A549 (cell line): ENCODE measurements around the gene ZFYVE27. TPM values are rescaled to one million over a fixed set of nuclear protein-coding genes. Genes with fewer than 3 reads are reported as not detected.

Source experiments
- ATAC-seq, 2 experiments: fragments of 200-7000 bp in 1 of 2; fragments of >200 bp in 1 of 2; cut with Nextera tagmentation in 1 of 2; cut with Tn5 transposase in 1 of 2; 3 replicates each; pipeline versions ENCODE4 v1.8.0 to v1.9.1; 2018 to 2020; ENCODE audit warnings: mild to moderate bottlenecking in 1 of 2, moderate library complexity in 1 of 2
- CTCF ChIA-PET: fragments of 300-600 bp; sonication (Branson Sonifier 250); formaldehyde crosslinking; extraction: SDS; loops from one replicate; lab custom pipeline; 2021; ENCODE audit warnings: antibody characterized with exemption, inconsistent platforms; lab: Yijun Ruan, JAX
- POLR2A ChIA-PET: fragments of 350-600 bp; formaldehyde crosslinking; extraction: SDS; loops from one replicate; lab custom pipeline; 2021; ENCODE audit warnings: antibody characterized with exemption, inconsistent platforms; lab: Yijun Ruan, JAX
- DNase-seq, 2 experiments: peaks; one replicate each; pipeline versions ENCODE4 v3.0.0 to v3.0.0-alpha.2; 2011 to 2016; ENCODE audit warnings: low read depth in 1 of 2, low spot score in 1 of 2
- FAIRE-seq: peaks from 2 replicates; lab custom pipeline; 2011; peaks lifted over from hg19 to GRCh38; lab: Jason Lieb, UNC
- H3K27ac ChIP-seq, 2 experiments: fragments of >200 bp; sonication (Bioruptor Twin); formaldehyde crosslinking; 3 replicates each; pipeline ENCODE4 v1.5.1; 2016 to 2017
- H3K4me1 ChIP-seq: fragments of >200 bp; sonication (Bioruptor Twin); formaldehyde crosslinking; 3 replicates; pipeline ENCODE4 v1.6.1; 2016
- H3K4me2 ChIP-seq: fragments of >200 bp; sonication (Bioruptor Twin); formaldehyde crosslinking; 3 replicates; pipeline ENCODE4 v1.6.1; 2016
- H3K4me3 ChIP-seq: fragments of >200 bp; sonication (Bioruptor Twin); formaldehyde crosslinking; 3 replicates; pipeline ENCODE4 v1.5.1; 2016
- H3K9me3 ChIP-seq: fragments of >200 bp; sonication (Bioruptor Twin); formaldehyde crosslinking; 3 replicates; pipeline ENCODE4 v1.6.1; 2016
- BHLHE40 ChIP-seq: IDR thresholded peaks from 2 replicates; pipeline ENCODE4 v1.6.1; 2012; ENCODE audit warnings: low read depth, low read length, inconsistent platforms
- CBX8 ChIP-seq: fragments of 200-600 bp; sonication (generic); IDR thresholded peaks from 2 replicates; pipeline ENCODE4 v1.6.1; 2016
- E2F6 ChIP-seq: IDR thresholded peaks from 2 replicates; pipeline ENCODE4 v1.6.1; 2012; ENCODE audit warnings: low read depth, borderline replicate concordance
- EP300 ChIP-seq, 2 experiments: fragments of >200 bp; sonication (Bioruptor Twin); formaldehyde crosslinking; IDR thresholded peaks; 2 replicates in 1 of 2; 3 replicates in 1 of 2; pipeline ENCODE4 v1.6.1; 2016 to 2017
- ESRRA ChIP-seq: fragments of 150-350 bp; IDR thresholded peaks from 2 replicates; pipeline ENCODE4 v1.6.1; 2014; ENCODE audit warnings: mild to moderate bottlenecking, low read length, borderline replicate concordance
- FOSB ChIP-seq: fragments of 250-450 bp; sonication (Bioruptor Pico); IDR thresholded peaks from 2 replicates; pipeline ENCODE4 v1.5.0; 2020; ENCODE audit warnings: mild to moderate bottlenecking, moderate library complexity
- FOSL2 ChIP-seq, 2 experiments: fragments of 450-650 bp in 1 of 2; fragments of >200 bp in 1 of 2; sonication (Bioruptor Twin) in 1 of 2; formaldehyde crosslinking; IDR thresholded peaks; 2 replicates each; pipeline versions ENCODE4 v1.5.0 to v1.6.1; 2016 to 2020; ENCODE audit warnings: mild to moderate bottlenecking in 1 of 2, moderate library complexity in 1 of 2
- HDAC2 ChIP-seq: fragments of 200-600 bp; sonication (generic); IDR thresholded peaks from 2 replicates; pipeline ENCODE4 v1.6.1; 2016
- HES2 ChIP-seq: fragments of >200 bp; sonication (Bioruptor Twin); formaldehyde crosslinking; IDR thresholded peaks from 2 replicates; pipeline ENCODE4 v1.6.1; 2016
- HEYL ChIP-seq: fragments of 250-450 bp; sonication (Bioruptor Pico); IDR thresholded peaks from 2 replicates; pipeline ENCODE4 v1.8.0; 2021; ENCODE audit warnings: mild to moderate bottlenecking, moderate library complexity
- HOXB5 ChIP-seq: fragments of 250-450 bp; sonication (Bioruptor Pico); IDR thresholded peaks from 2 replicates; pipeline ENCODE4 v1.5.0; 2020; ENCODE audit warnings: mild to moderate bottlenecking, moderate library complexity
- JUNB ChIP-seq: fragments of >200 bp; sonication (Bioruptor Twin); formaldehyde crosslinking; IDR thresholded peaks from 2 replicates; pipeline ENCODE4 v1.6.1; 2016
- KDM5A ChIP-seq: fragments of 200-600 bp; sonication (generic); IDR thresholded peaks from 2 replicates; pipeline ENCODE4 v1.6.1; 2016; ENCODE audit warnings: antibody characterized with exemption, mild to moderate bottlenecking
- MAX ChIP-seq: IDR thresholded peaks from 2 replicates; pipeline ENCODE4 v1.6.1; 2012
- MAZ ChIP-seq: fragments of 150-350 bp; IDR thresholded peaks from 2 replicates; pipeline ENCODE4 v1.6.1; 2014; ENCODE audit warnings: antibody characterized with exemption, low read depth, low read length, borderline replicate concordance
- PBX3 ChIP-seq: IDR thresholded peaks from 2 replicates; pipeline ENCODE4 v1.6.1; 2012
- PHF8 ChIP-seq: fragments of 200-600 bp; sonication (generic); IDR thresholded peaks from 2 replicates; pipeline ENCODE4 v1.6.1; 2016; ENCODE audit warnings: low read depth, mild to moderate bottlenecking, antibody characterized with exemption, moderate library complexity, borderline replicate concordance
- POLR2A ChIP-seq: IDR thresholded peaks from 2 replicates; pipeline ENCODE4 v1.6.1; 2012; ENCODE audit warnings: mild to moderate bottlenecking, low read length
- RAD21 ChIP-seq, 2 experiments: fragments of >200 bp in 1 of 2; sonication (Bioruptor Twin) in 1 of 2; formaldehyde crosslinking in 1 of 2; IDR thresholded peaks in 1 of 2; conservative IDR thresholded peaks in 1 of 2; 2 replicates in 1 of 2; 3 replicates in 1 of 2; pipeline ENCODE4 v1.6.1; 2012 to 2018; ENCODE audit warnings: inconsistent platforms in 1 of 2
- RNF2 ChIP-seq: fragments of 200-600 bp; sonication (generic); IDR thresholded peaks from 2 replicates; pipeline ENCODE4 v1.6.1; 2016; ENCODE audit warnings: low read depth, mild to moderate bottlenecking, antibody characterized with exemption, moderate library complexity, borderline replicate concordance
- SMC3 ChIP-seq: fragments of >200 bp; sonication (Bioruptor Twin); formaldehyde crosslinking; IDR thresholded peaks from 3 replicates; pipeline ENCODE4 v1.6.1; 2018; ENCODE audit warnings: inconsistent platforms
- SREBF2 ChIP-seq: fragments of 450-650 bp; IDR thresholded peaks from 2 replicates; pipeline ENCODE4 v1.6.1; 2014; ENCODE audit warnings: mild to moderate bottlenecking, moderate library complexity
- TFCP2L1 ChIP-seq: fragments of 250-450 bp; sonication (Bioruptor Pico); IDR thresholded peaks from 2 replicates; pipeline ENCODE4 v1.5.0; 2021; ENCODE audit warnings: mild to moderate bottlenecking
- ZNF302 ChIP-seq: fragments of 250-450 bp; sonication (Bioruptor Pico); IDR thresholded peaks from 2 replicates; pipeline ENCODE4 v1.9.0; 2021; ENCODE audit warnings: inconsistent platforms, mild to moderate bottlenecking, moderate library complexity
- ZSCAN20 ChIP-seq: fragments of 250-450 bp; sonication (Bioruptor Pico); IDR thresholded peaks from 2 replicates; pipeline ENCODE4 v1.8.0; 2022; ENCODE audit warnings: mild to moderate bottlenecking, moderate library complexity
- WGBS: methylation state at CpG from one replicate; pipeline ENCODE4 v1.1.6; 2017; ENCODE audit errors: missing lambda C conversion rate; 5-methylcytosine and 5-hydroxymethylcytosine counted together
- polyA plus RNA-seq, 4 experiments: library from polyadenylated mRNA; depleted of rRNA in 3 of 4; stranded (reverse); fragments of >200 nt; fragmentation: RNase III in 1 of 4; extraction: RNeasy Plus Mini Kit Qiagen cat#74134 plus additional on column Dnase treatment in 1 of 4; gene quantifications; 2 replicates in 3 of 4; 3 replicates in 1 of 4; pipeline ENCODE4 v1.2.3, GENCODE V29; 2011 to 2017

ZFYVE27 gene
- polyA plus RNA-seq, 2 of the 4 experiments (the other 2 are of a cell fraction), result 17.1 to 20.1 TPM

GRCh38 chr10:97748116-97748515 is 11.2 kb downstream of the ZFYVE27 start:
- Histone ChIP-seq H3K9me3 (no peaks in the 10 kb centered on the region), H3K4me3 (no peak overlapping the region), H3K27ac (no peak overlapping the region), H3K4me2 (no peak overlapping the region), H3K4me1 (no peaks in the 10 kb centered on the region)
- ChIA-PET POLR2A (no interaction called here), CTCF (interaction anchor here (0.9 to 5.1 kb wide), 10 partner anchors 11 to 121 kb away, joined by 3 to 46 read pairs (median 7); partner anchors contain the start of gene SFRP5)
- FAIRE-seq (no peak), ATAC-seq (no peak; a peak in 1 of 6 replicates), DNase-seq (no peak)
- WGBS, result 97% methylated on average over 10 of the region's 10 CpGs
- TF ChIP-seq MAZ (no peak), ESRRA (no peak), POLR2A (no peak), FOSL2 (IDR thresholded peaks at IDR 0.05) (no peak), FOSL2 (CRISPR knock-in tag; IDR thresholded peaks at IDR 0.05) (no peak), HDAC2 (no peak), KDM5A (no peak), SREBF2 (no peak), ZNF302 (CRISPR knock-in tag) (no peak), HEYL (CRISPR knock-in tag) (no peak), MAX (no peak), HOXB5 (CRISPR knock-in tag) (no peak), E2F6 (no peak), ZSCAN20 (no peak), HES2 (no peak), FOSB (no peak), BHLHE40 (no peak), RAD21 (conservative IDR thresholded peaks at IDR 0.05 in 1 of 2, IDR thresholded peaks at IDR 0.05 in 1 of 2) (no peak), EP300 (IDR thresholded peaks at IDR 0.05) (no peak), RNF2 (no peak), TFCP2L1 (CRISPR knock-in tag) (no peak)
- TF ChIP-seq, all 56 proteins: peak for 0

GRCh38 chr10:97752956-97753355 is 16.0 kb downstream of the ZFYVE27 start:
- Histone ChIP-seq H3K27ac (no peak overlapping the region), H3K4me3 (no peak overlapping the region), H3K9me3 (no peaks in the 10 kb centered on the region), H3K4me2 (no peak overlapping the region), H3K4me1 (no peaks in the 10 kb centered on the region)
- no peak for FAIRE-seq
- CTCF ChIA-PET, result interaction anchor here (1.2 to 4.6 kb wide), 5 partner anchors 12 to 289 kb away, joined by 4 to 19 read pairs (median 11); no protein-coding TSS in a partner anchor
- DNase-seq, result no peak
- TF ChIP-seq MAX (no peak), HEYL (CRISPR knock-in tag) (no peak), KDM5A (no peak), SMC3 (no peak), RAD21 (conservative IDR thresholded peaks at IDR 0.05 in 1 of 2, IDR thresholded peaks at IDR 0.05 in 1 of 2) (no peak), JUNB (no peak), CBX8 (no peak), PHF8 (no peak), PBX3 (no peak)
- ATAC-seq, result no peak
- WGBS, result 95% methylated on average over 15 of the region's 18 CpGs
- POLR2A ChIA-PET, result no interaction called here
